ENCODE results near the gene ANOS1. TPM values are rescaled to one million over a fixed set of nuclear protein-coding genes. Genes with fewer than 3 reads are reported as not detected.

ANOS1 gene
- total and polyA plus RNA-seq, 2 donors (not counting 3 experiments of a cell fraction or from before 2014, with no cell fraction given) = 0.55 to 0.87 TPM

- FAIRE-seq = no peak
- TF ChIP-seq JUN (IDR thresholded peaks at IDR 0.05; ENCODE audit: borderline replicate concordance, insufficient read depth, insufficient read length, low read depth) (no peak), POLR2A (IDR thresholded peaks at IDR 0.05; ENCODE audit: low read depth, low read length) (no peak), EZH2 (IDR thresholded peaks at IDR 0.05; ENCODE audit: borderline replicate concordance, low read depth, low read length, severe bottlenecking) (no peak), FOS (IDR thresholded peaks at IDR 0.05; ENCODE audit: borderline replicate concordance, insufficient read depth, low read length) (no peak), POLR2AphosphoS5 (IDR thresholded peaks at IDR 0.05; ENCODE audit: insufficient read depth, low read depth, low read length) (no peak), GATA2 (IDR thresholded peaks at IDR 0.05; ENCODE audit: insufficient read depth, insufficient read length, low read depth, low read length) (no peak), MAX (IDR thresholded peaks at IDR 0.05; ENCODE audit: insufficient read depth, insufficient read length) (no peak), CTCF (IDR thresholded peaks at IDR 0.05; ENCODE audit: extremely low read depth in 1 of 2, insufficient read depth in 1 of 2, low read depth in 1 of 2, low read length in 2 of 2) (no peak), MYC (IDR thresholded peaks at IDR 0.05; ENCODE audit: low read depth, low read length) (no peak)
- Histone ChIP-seq H3K9ac (replicated peaks; ENCODE audit: extremely low read depth, insufficient read depth, low read length) (no peak overlapping the region), H3K79me2 (ENCODE audit: control insufficient read depth, insufficient read depth, low read length) (no peaks in the 10 kb centered on the region), H2AFZ (ENCODE audit: low read depth, low read length) (no peak overlapping the region), H3K4me2 (ENCODE audit: insufficient read depth, low read length) (no peak overlapping the region), H3K4me1 (ENCODE audit: control insufficient read depth, extremely low read depth, insufficient read depth, low read length) (no peaks in the 10 kb centered on the region), H4K20me1 (replicated peaks; ENCODE audit: control insufficient read depth, extremely low read depth, insufficient read depth, low read length) (no peaks in the 10 kb centered on the region), H3K4me3 (replicated peaks in 1 of 3; ENCODE audit: insufficient read depth in 1 of 3, low read depth in 1 of 3, low read length in 3 of 3) (no peak overlapping the region), H3K9me3 (replicated peaks; ENCODE audit: control insufficient read depth, insufficient read depth, low read length) (no peaks in the 10 kb centered on the region), H3K27ac (ENCODE audit: insufficient read depth, low read depth, low read length) (no peak overlapping the region), H3K9me1 (replicated peaks; ENCODE audit: control insufficient read depth, extremely low read depth, insufficient read depth, low read length) (no peaks in the 10 kb centered on the region), H3K36me3 (ENCODE audit: control insufficient read depth in 2 of 2, extremely low read depth in 1 of 2, insufficient read depth in 2 of 2, low read length in 2 of 2) (no peaks in the 10 kb centered on the region), H3K27me3 (ENCODE audit: control insufficient read depth in 2 of 2, insufficient read depth in 2 of 2, low read length in 2 of 2) (no peaks in the 10 kb centered on the region)
- dilution Hi-C loops (cut with MboI; ENCODE audit: extremely low pct_ligation_motif_present, low sequenced_read_pairs) (no loop called here), intact Hi-C loops (cut with micrococcal nuclease) (no loop called here)
- BruUV-seq (replicated peaks) = no TSS peak
- ChIA-PET POLR2A (no interaction called here), CTCF (no interaction called here)
- no peak for DNase-seq (ENCODE audit: low read depth, low spot score)
Observed at GRCh38 chrX:8586953-8587352, 145.0 kb downstream of the ANOS1 start.

All from endothelial cell of umbilical vein (primary cell).